DMS153 (cell line): Measurements from ENCODE around the gene HIBCH.
"Not testable (repeated sequence)": the region's sequence is repeated elsewhere in the genome, so short reads cannot be mapped to it uniquely, and the experiment has no call there.

ENCODE experiments used
- DNase-seq: peaks from one replicate; lab custom pipeline; 2025; lab: John Stamatoyannopoulos, UW

HIBCH gene

DNA sequence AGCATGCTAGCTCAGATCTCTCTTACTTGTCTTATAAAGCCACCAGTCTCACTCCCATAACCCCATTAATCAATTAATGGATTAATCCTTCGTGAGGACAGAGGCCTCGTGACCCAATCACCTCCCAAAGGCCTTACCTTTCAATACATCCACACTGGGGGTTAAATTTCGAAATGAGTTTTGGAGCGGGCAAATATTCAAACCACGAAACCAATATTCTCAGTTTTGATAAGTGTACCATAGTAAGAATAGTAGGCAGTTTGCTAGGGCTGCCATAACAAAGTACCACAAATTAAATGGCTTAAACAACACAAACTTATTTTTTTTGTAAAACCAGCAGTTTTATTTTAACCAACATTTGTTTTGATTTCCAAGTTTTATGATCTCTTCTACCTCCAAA, 15.2 kb downstream of the HIBCH start:
- DNase-seq = no peak

- DNase-seq = no peak
These were observed 16.0 kb downstream of the HIBCH start for GRCh38 chr2:190303647-190304046.

- no peak for DNase-seq
These were observed 17.6 kb downstream of the HIBCH start for GRCh38 chr2:190302052-190302451.

- no peak for DNase-seq
These were observed 18.6 kb downstream of the HIBCH start for GRCh38 chr2:190301032-190301431.

DNA sequence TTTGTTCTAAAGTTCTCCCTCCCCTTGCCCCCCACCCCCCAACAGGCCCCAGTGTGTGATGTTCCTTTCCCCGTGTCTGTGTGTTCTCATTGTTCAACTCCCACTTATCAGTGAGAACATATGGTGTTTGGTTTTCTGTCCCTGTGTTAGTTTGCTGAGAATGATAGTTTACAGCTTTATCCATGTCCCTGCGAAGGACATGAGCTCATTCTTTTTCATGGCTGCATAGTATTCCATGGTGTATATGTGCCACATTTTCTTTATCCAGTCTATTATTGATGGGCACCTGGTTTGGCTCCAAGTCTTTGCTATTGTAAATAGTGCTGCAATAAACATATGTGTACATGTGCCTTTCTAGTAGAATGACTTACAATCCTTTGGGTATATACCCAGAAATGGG, 21.7 kb downstream of the HIBCH start:
- DNase-seq = not testable (repeated sequence)

GRCh38 chr2:190283783-190284182, 35.8 kb downstream of the HIBCH start:
- no peak for DNase-seq

DNA sequence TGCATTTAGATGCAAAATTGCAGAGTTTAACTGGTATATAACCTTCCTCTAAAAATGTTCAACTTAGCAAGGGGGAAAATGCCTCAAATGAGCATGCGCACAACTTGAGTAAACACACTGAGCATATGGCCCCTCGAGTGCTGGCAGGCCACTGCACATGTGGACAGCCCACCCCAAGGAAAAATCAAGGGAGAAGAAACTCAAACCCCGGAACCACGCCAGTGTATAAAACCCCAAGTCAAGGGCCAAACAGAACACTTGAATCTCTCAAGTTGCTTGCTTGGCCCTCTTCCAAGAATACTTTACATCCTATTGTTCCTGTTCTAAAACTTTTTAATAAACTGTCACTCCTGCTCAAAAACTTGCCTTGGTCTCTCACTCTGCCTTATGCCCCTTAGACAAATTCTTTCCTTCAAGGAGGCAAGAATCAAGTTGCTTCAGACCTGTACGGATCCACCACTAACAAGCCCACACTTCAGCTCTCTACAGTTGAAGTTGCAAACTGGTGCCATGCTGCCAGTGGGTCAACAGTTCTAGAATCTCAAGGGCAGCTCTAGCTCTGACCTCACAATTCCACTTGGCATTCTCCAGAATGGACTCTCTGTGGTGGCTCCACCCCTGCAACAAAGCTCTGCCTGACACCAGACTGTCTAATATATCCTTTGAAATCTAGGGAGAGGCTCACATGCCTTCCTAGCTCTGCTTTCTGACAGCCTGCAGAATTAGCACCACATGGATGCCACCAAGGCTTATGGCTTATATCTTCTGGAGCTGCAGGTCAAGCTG, 38.9 kb downstream of the HIBCH start:
- DNase-seq = no peak

GRCh38 chr2:190279256-190280134, 40.1 kb downstream of the HIBCH start:
- not testable (repeated sequence) for DNase-seq

DNA sequence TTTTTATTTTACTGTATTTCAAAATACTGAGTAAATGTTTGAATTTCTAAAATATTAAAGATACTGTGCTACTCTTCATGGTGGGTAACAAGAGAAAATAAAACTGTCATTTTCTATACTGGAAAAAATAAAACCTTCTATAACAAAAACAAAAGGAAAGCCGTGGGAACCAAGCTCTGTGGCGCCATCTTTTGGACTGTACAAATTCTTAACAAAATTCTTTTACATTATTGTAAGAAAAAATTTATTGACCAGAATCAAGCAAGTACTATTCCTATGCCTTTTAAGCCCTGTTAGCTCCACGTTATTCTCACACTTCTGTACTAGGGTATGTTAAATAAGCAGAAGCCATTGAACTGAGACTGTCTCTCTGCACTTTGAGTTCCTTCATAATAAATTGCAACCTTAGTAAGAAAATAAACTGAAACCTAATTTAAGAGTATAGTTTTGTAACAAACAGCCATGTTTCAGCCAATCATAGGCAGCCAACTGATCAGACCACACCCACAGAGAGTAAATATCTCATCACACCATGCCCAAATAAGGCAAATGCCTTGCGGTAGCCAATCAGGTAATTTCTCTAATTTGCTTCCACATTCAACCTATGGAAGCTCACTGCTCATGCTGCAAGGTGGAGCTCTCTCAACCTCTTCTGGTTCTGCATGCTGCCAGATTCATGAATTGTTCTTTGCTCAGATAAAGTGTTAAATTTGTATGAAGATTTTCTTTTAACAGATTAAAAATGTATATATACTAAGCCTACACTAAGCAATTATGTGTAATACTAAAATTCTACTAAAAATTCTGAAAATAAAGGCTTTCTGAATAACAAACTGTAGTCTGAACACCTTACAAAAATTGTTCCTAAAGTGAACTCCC, 42.2 kb downstream of the HIBCH start:
- no peak for DNase-seq

DNA sequence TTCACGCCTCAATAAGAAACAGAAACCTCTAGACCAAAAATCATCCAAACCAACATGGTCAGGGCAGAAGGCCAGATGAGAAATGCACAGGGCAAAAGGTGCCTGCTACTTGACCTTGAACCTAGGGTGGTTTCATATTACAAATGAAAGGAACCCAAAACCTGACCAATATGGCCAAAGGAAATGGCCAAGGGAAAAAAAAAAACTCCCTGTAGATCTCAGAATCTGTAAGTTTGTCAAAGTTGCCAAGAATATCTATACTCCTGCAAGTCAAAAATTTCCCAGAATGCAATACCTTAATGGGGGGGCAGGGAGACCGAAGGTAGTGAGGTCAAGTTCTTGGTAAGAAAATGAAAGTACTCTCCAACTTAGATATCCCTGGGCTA, 47.2 kb downstream of the HIBCH start:
- no peak for DNase-seq

DNA sequence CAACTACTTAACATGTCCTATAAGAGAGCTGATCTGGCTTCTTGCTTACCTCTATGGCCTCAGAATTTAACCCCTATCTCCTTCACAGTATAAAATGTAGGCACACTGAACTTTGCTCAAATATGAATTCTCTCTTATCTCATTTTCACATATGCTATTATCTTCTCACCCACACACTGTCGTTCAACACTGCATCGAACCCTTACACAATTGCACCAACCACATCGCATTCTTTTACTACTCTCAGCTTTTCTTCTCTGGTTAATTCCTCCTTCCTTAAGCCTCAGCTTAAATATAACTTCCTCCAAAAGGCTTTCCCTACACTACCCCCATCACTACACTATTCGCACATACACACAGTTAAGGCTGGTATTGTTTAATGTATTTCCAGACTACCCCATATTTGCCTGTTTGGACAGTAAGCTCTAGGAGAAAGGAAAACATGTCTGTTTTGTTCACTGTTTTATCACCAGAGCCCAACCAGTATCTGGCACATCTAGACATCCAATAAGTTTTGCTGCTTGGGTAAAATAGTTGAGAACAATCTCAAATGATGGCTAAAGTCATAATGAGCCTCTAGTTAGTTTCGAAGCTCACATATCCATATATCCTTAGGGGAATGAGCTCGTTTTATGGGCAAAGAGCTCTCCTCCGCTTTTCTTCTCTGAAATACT, 47.7 kb downstream of the HIBCH start:
- DNase-seq = no peak

DNA sequence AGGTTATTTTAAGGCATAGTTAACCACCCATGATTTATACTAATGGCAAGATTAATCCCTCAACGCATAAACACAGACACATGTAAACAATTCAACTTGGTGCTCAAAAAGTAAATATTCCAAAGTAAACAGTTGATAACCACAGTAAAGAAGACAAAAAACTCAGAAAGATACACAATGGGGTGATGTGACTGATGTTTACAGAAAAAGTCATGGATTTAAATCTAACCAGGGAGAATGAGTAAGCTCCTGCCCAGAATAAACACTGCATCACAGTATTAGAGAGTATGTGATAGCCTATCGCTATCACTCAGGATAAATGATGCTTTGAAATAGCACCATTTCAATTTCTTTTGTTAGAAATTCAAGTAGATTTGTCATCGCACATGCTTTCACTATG, 49.3 kb downstream of the HIBCH start:
- DNase-seq = no peak

DNA sequence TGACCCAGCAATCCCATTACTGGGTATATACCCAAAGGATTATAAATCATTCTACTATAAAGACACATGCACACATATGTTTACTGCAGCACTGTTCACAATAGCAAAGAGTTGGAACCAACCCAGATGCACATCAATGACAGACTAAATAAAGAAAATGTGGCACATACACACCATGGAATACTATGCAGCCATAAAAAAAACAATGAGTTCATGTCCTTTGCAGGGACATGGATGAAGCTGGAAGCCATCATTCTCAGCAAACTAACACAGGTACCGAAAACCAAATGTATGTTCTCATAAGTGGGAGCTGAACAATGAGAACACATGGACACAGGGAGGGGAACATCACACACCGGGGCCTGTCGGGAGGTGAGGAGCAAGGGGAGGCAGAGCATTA, 49.9 kb downstream of the HIBCH start:
- DNase-seq = not testable (repeated sequence)

DNA sequence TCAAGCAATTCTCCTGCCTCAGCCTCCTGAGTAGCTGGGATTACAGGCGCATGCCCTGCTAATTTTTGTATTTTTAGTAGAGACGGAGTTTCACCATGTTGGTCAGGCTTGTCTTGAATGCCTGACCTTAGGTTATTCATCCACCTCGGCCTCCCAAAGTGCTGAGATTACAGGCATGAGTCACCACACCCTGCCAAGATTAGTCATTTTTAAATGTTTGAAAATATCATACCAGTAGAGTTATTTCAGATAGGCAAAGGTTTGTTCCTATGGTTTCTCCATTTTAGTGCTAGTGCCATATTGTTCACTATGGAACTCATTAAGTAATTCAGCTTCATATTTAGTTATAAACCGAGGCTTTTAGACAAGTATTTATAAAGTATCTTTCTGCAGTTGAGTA, 52.3 kb downstream of the HIBCH start:
- no peak for DNase-seq

GRCh38 chr2:190266314-190266713, 53.3 kb downstream of the HIBCH start:
- DNase-seq = no peak

DNA sequence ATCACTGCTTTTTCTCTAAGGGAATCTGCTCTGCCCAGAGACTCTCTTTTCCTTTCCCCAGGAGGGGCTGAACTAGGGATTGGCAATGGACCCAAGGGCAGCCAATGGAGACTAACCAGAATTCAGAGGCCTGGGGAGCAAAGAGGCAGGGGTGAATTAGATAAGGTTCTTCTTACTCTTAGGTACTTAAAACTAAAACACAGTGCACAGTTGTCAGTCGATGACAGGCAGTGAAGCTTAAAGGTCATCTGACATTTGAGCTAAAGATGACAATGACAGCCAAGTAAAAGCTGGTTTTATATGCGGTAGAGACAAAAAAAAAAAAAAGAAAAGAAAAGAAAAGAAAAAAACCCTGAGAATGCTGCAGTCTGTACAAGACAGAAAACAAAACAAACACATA, 57.8 kb downstream of the HIBCH start:
- DNase-seq = no peak

GRCh38 chr2:190256087-190256486, 63.5 kb downstream of the HIBCH start:
- no peak for DNase-seq

- no peak for DNase-seq
These were observed 64.0 kb downstream of the HIBCH start for GRCh38 chr2:190255676-190256075.

GRCh38 chr2:190254063-190254850, 65.4 kb downstream of the HIBCH start:
- no peak for DNase-seq

DNA sequence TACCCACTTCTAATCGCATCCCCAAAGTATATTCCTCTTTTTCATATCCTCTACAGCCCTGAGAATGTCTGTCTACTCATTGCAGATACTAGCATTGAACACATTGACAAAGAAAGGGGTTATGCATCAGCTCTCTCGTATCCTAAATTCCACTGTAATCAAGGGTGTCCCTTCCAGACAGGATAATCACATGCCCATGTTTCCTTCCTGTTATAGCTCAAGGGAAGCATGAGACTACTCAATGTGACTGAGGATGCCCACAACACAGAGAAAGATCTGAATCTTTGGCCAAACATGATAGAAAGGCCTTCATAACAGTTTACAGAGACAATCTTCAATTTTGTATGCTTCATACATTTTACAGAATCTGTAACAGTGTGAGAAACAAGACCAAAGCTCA, 69.2 kb downstream of the HIBCH start:
- DNase-seq = no peak

- no peak for DNase-seq
These were observed 84.0 kb downstream of the HIBCH start for GRCh38 chr2:190235551-190236075.
